Measurements from ENCODE around the gene ADO. TPM values are rescaled to one million over a fixed set of nuclear protein-coding genes. Genes with fewer than 3 reads are reported as not detected.
"Not testable (repeated sequence)": the region's sequence is repeated elsewhere in the genome, so short reads cannot be mapped to it uniquely, and the experiment has no call there.

The ADO gene
- total RNA-seq, 1 donor = 23.4 TPM

GRCh38 chr10:62779487-62780248 lies 24.9 kb upstream of the ADO start:
- H3K4me1 ChIP-seq (ENCODE audit: insufficient read depth, low read length) = peaks cover 14% of the 10 kb centered on the region
- no peaks in the 10 kb centered on the region for H3K9me3 ChIP-seq (ENCODE audit: low read depth, low read length)
- H3K4me3 ChIP-seq (ENCODE audit: low read length) = no peak overlapping the region
- no peaks in the 10 kb centered on the region for H3K27me3 ChIP-seq (ENCODE audit: insufficient read depth, low read length)

GRCh38 chr10:62784537-62784936 lies 20.0 kb upstream of the ADO start:
- H3K9me3 ChIP-seq (ENCODE audit: low read depth, low read length); H3K27me3 ChIP-seq (ENCODE audit: insufficient read depth, low read length); H3K4me1 ChIP-seq (ENCODE audit: insufficient read depth, low read length); H3K4me3 ChIP-seq (ENCODE audit: low read length): not testable (repeated sequence)

GRCh38 chr10:62788285-62788684 lies 16.2 kb upstream of the ADO start:
- H3K27me3 ChIP-seq (ENCODE audit: insufficient read depth, low read length); H3K4me1 ChIP-seq (ENCODE audit: insufficient read depth, low read length); H3K9me3 ChIP-seq (ENCODE audit: low read depth, low read length); H3K4me3 ChIP-seq (ENCODE audit: low read length): not testable (repeated sequence)

- no peaks in the 10 kb centered on the region for H3K27me3 ChIP-seq (ENCODE audit: insufficient read depth, low read length)
- no peaks in the 10 kb centered on the region for H3K9me3 ChIP-seq (ENCODE audit: low read depth, low read length)
- H3K4me1 ChIP-seq (ENCODE audit: insufficient read depth, low read length) = no peaks in the 10 kb centered on the region
- H3K4me3 ChIP-seq (ENCODE audit: low read length) = no peak overlapping the region
Measured at GRCh38 chr10:62788861-62789467, 15.6 kb upstream of the ADO start.

- Histone ChIP-seq H3K4me3 (ENCODE audit: low read length) (no peak overlapping the region), H3K4me1 (ENCODE audit: insufficient read depth, low read length) (no peaks in the 10 kb centered on the region), H3K27me3 (ENCODE audit: insufficient read depth, low read length) (no peaks in the 10 kb centered on the region), H3K9me3 (ENCODE audit: low read depth, low read length) (no peaks in the 10 kb centered on the region)
Measured at GRCh38 chr10:62790019-62790555, 14.4 kb upstream of the ADO start.

GRCh38 chr10:62790571-62790970 lies 13.9 kb upstream of the ADO start:
- Histone ChIP-seq H3K4me1 (ENCODE audit: insufficient read depth, low read length) (no peaks in the 10 kb centered on the region), H3K9me3 (ENCODE audit: low read depth, low read length) (no peaks in the 10 kb centered on the region), H3K27me3 (ENCODE audit: insufficient read depth, low read length) (no peaks in the 10 kb centered on the region), H3K4me3 (ENCODE audit: low read length) (no peak overlapping the region)

GRCh38 chr10:62792261-62792660 lies 12.3 kb upstream of the ADO start:
- no peaks in the 10 kb centered on the region for H3K4me1 ChIP-seq (ENCODE audit: insufficient read depth, low read length)
- no peak overlapping the region for H3K4me3 ChIP-seq (ENCODE audit: low read length)
- peaks cover 12% of the 10 kb centered on the region for H3K27me3 ChIP-seq (ENCODE audit: insufficient read depth, low read length)
- no peaks in the 10 kb centered on the region for H3K9me3 ChIP-seq (ENCODE audit: low read depth, low read length)

GRCh38 chr10:62794306-62794705 lies 10.2 kb upstream of the ADO start:
- no peaks in the 10 kb centered on the region for H3K4me1 ChIP-seq (ENCODE audit: insufficient read depth, low read length)
- peaks cover 32% of the 10 kb centered on the region for H3K27me3 ChIP-seq (ENCODE audit: insufficient read depth, low read length)
- no peaks in the 10 kb centered on the region for H3K9me3 ChIP-seq (ENCODE audit: low read depth, low read length)
- H3K4me3 ChIP-seq (ENCODE audit: low read length) = no peak overlapping the region

GRCh38 chr10:62795100-62795499 lies 9.4 kb upstream of the ADO start:
- H3K4me1 ChIP-seq (ENCODE audit: insufficient read depth, low read length) = no peaks in the 10 kb centered on the region
- H3K9me3 ChIP-seq (ENCODE audit: low read depth, low read length) = no peaks in the 10 kb centered on the region
- peaks cover 33% of the 10 kb centered on the region for H3K27me3 ChIP-seq (ENCODE audit: insufficient read depth, low read length)
- H3K4me3 ChIP-seq (ENCODE audit: low read length) = no peak overlapping the region

- no peak overlapping the region for H3K4me3 ChIP-seq (ENCODE audit: low read length)
- H3K9me3 ChIP-seq (ENCODE audit: low read depth, low read length) = no peaks in the 10 kb centered on the region
- H3K27me3 ChIP-seq (ENCODE audit: insufficient read depth, low read length) = peaks cover 33% of the 10 kb centered on the region
- no peaks in the 10 kb centered on the region for H3K4me1 ChIP-seq (ENCODE audit: insufficient read depth, low read length)
Measured at GRCh38 chr10:62795762-62796161, 8.8 kb upstream of the ADO start.

- Histone ChIP-seq H3K9me3 (ENCODE audit: low read depth, low read length) (no peaks in the 10 kb centered on the region), H3K27me3 (ENCODE audit: insufficient read depth, low read length) (peaks cover 33% of the 10 kb centered on the region), H3K4me3 (ENCODE audit: low read length) (no peak overlapping the region), H3K4me1 (ENCODE audit: insufficient read depth, low read length) (no peaks in the 10 kb centered on the region)
Measured at GRCh38 chr10:62796896-62797295, 7.6 kb upstream of the ADO start.

GRCh38 chr10:62801871-62802270 lies 2.6 kb upstream of the ADO start:
- H3K9me3 ChIP-seq (ENCODE audit: low read depth, low read length) = no peaks in the 10 kb centered on the region
- H3K4me3 ChIP-seq (ENCODE audit: low read length) = no peak overlapping the region
- H3K4me1 ChIP-seq (ENCODE audit: insufficient read depth, low read length) = peaks cover 22% of the 10 kb centered on the region
- H3K27me3 ChIP-seq (ENCODE audit: insufficient read depth, low read length) = peaks cover 21% of the 10 kb centered on the region

- Histone ChIP-seq H3K4me3 (ENCODE audit: low read length) (peak overlapping the region; percentile 88), H3K9me3 (ENCODE audit: low read depth, low read length) (no peaks in the 10 kb centered on the region), H3K4me1 (ENCODE audit: insufficient read depth, low read length) (peaks cover 31% of the 10 kb centered on the region), H3K27me3 (ENCODE audit: insufficient read depth, low read length) (peaks cover 6% of the 10 kb centered on the region)
Measured at GRCh38 chr10:62803724-62804355, 680 bp upstream of the ADO start.

GRCh38 chr10:62805231-62806099 lies 945 bp downstream of the ADO start:
- Histone ChIP-seq H3K27me3 (ENCODE audit: insufficient read depth, low read length) (no peaks in the 10 kb centered on the region), H3K4me3 (ENCODE audit: low read length) (peak overlapping the region; percentile 88), H3K4me1 (ENCODE audit: insufficient read depth, low read length) (peaks cover 31% of the 10 kb centered on the region), H3K9me3 (ENCODE audit: low read depth, low read length) (no peaks in the 10 kb centered on the region)

- Histone ChIP-seq H3K4me3 (ENCODE audit: low read length) (no peak overlapping the region), H3K9me3 (ENCODE audit: low read depth, low read length) (no peaks in the 10 kb centered on the region), H3K4me1 (ENCODE audit: insufficient read depth, low read length) (peaks cover 32% of the 10 kb centered on the region), H3K27me3 (ENCODE audit: insufficient read depth, low read length) (no peaks in the 10 kb centered on the region)
Measured at GRCh38 chr10:62806251-62806650, 1.7 kb downstream of the ADO start.
